Mucosa of stomach (tissue), 1 donor: ENCODE results near the gene NADSYN1.

Source experiments
- H3K27me3 ChIP-seq: one replicate; pipeline ENCODE4 v1.7.0; 2013; ENCODE audit warnings: mild to moderate bottlenecking, low read length; ENCODE audit not compliant: control insufficient read depth, insufficient read depth
- H3K36me3 ChIP-seq: one replicate; pipeline ENCODE4 v1.7.0; 2013; ENCODE audit warnings: low read length; ENCODE audit not compliant: control insufficient read depth, insufficient read depth
- H3K4me1 ChIP-seq: one replicate; pipeline ENCODE4 v1.7.0; 2013; ENCODE audit warnings: mild to moderate bottlenecking, low read length; ENCODE audit not compliant: control insufficient read depth, insufficient read depth
- H3K4me3 ChIP-seq: one replicate; pipeline ENCODE4 v1.7.0; 2013; ENCODE audit warnings: low read length
- H3K9ac ChIP-seq: one replicate; pipeline ENCODE4 v1.7.0; 2013; ENCODE audit warnings: mild to moderate bottlenecking, low read length, moderate library complexity
- H3K9me3 ChIP-seq: one replicate; pipeline ENCODE4 v1.7.0; 2013; ENCODE audit warnings: mild to moderate bottlenecking, low read length, moderate library complexity; ENCODE audit not compliant: control insufficient read depth
- donor health status: Pancreatic carcinoma.

Gene NADSYN1

GRCh38 chr11:71423181-71423790 lies 29.7 kb upstream of the NADSYN1 start:
- H3K36me3 ChIP-seq: no peaks in the 10 kb centered on the region
- H3K9me3 ChIP-seq: no peaks in the 10 kb centered on the region
- no peak overlapping the region for H3K4me3 ChIP-seq
- no peak overlapping the region for H3K9ac ChIP-seq
- H3K27me3 ChIP-seq: no peaks in the 10 kb centered on the region
- peaks cover 6% of the 10 kb centered on the region for H3K4me1 ChIP-seq

GRCh38 chr11:71425409-71425808 lies 27.6 kb upstream of the NADSYN1 start:
- no peaks in the 10 kb centered on the region for H3K36me3 ChIP-seq
- no peaks in the 10 kb centered on the region for H3K27me3 ChIP-seq
- no peak overlapping the region for H3K4me3 ChIP-seq
- no peak overlapping the region for H3K9ac ChIP-seq
- H3K9me3 ChIP-seq: no peaks in the 10 kb centered on the region
- peaks cover 21% of the 10 kb centered on the region for H3K4me1 ChIP-seq

GRCh38 chr11:71425860-71426259 lies 27.1 kb upstream of the NADSYN1 start:
- Histone ChIP-seq H3K27me3 (no peaks in the 10 kb centered on the region), H3K4me3 (no peak overlapping the region), H3K9me3 (no peaks in the 10 kb centered on the region)

GRCh38 chr11:71426413-71426812 lies 26.6 kb upstream of the NADSYN1 start:
- Histone ChIP-seq H3K9me3 (no peaks in the 10 kb centered on the region), H3K36me3 (no peaks in the 10 kb centered on the region), H3K4me3 (no peak overlapping the region), H3K27me3 (no peaks in the 10 kb centered on the region), H3K9ac (no peak overlapping the region), H3K4me1 (peaks cover 21% of the 10 kb centered on the region)

More at GRCh38 chr11:71425860-71426259, 27.1 kb upstream of the NADSYN1 start:
- H3K4me1 ChIP-seq: peaks cover 21% of the 10 kb centered on the region
- no peaks in the 10 kb centered on the region for H3K36me3 ChIP-seq
- no peak overlapping the region for H3K9ac ChIP-seq

GRCh38 chr11:71428861-71429435 lies 24.1 kb upstream of the NADSYN1 start:
- H3K4me3 ChIP-seq: no peak overlapping the region
- no peaks in the 10 kb centered on the region for H3K36me3 ChIP-seq
- H3K9me3 ChIP-seq: no peaks in the 10 kb centered on the region

GRCh38 chr11:71429701-71430100 lies 23.3 kb upstream of the NADSYN1 start:
- H3K9ac ChIP-seq: no peak overlapping the region
- H3K9me3 ChIP-seq: no peaks in the 10 kb centered on the region
- H3K4me3 ChIP-seq: no peak overlapping the region
- H3K36me3 ChIP-seq: no peaks in the 10 kb centered on the region
- H3K27me3 ChIP-seq: no peaks in the 10 kb centered on the region
- peaks cover 40% of the 10 kb centered on the region for H3K4me1 ChIP-seq

More at GRCh38 chr11:71428861-71429435, 24.1 kb upstream of the NADSYN1 start:
- H3K9ac ChIP-seq: no peak overlapping the region
- no peaks in the 10 kb centered on the region for H3K27me3 ChIP-seq
- H3K4me1 ChIP-seq: peaks cover 37% of the 10 kb centered on the region

- no peaks in the 10 kb centered on the region for H3K36me3 ChIP-seq
- no peak overlapping the region for H3K9ac ChIP-seq
- no peak overlapping the region for H3K4me3 ChIP-seq
- peaks cover 40% of the 10 kb centered on the region for H3K4me1 ChIP-seq
- H3K9me3 ChIP-seq: no peaks in the 10 kb centered on the region
- no peaks in the 10 kb centered on the region for H3K27me3 ChIP-seq
Measured at GRCh38 chr11:71430166-71430565, 22.8 kb upstream of the NADSYN1 start.

- Histone ChIP-seq H3K4me1 (peaks cover 34% of the 10 kb centered on the region), H3K9me3 (no peaks in the 10 kb centered on the region), H3K36me3 (no peaks in the 10 kb centered on the region), H3K9ac (no peak overlapping the region), H3K27me3 (no peaks in the 10 kb centered on the region), H3K4me3 (no peak overlapping the region)
Measured at GRCh38 chr11:71431271-71431670, 21.7 kb upstream of the NADSYN1 start.

- peak overlapping the region; percentile 4 for H3K9ac ChIP-seq
- H3K4me1 ChIP-seq: peaks cover 34% of the 10 kb centered on the region
- no peaks in the 10 kb centered on the region for H3K27me3 ChIP-seq
- no peaks in the 10 kb centered on the region for H3K9me3 ChIP-seq
- no peaks in the 10 kb centered on the region for H3K36me3 ChIP-seq
- H3K4me3 ChIP-seq: no peak overlapping the region
Measured at GRCh38 chr11:71432761-71433647, 20.0 kb upstream of the NADSYN1 start.

- H3K27me3 ChIP-seq: no peaks in the 10 kb centered on the region
- no peaks in the 10 kb centered on the region for H3K9me3 ChIP-seq
- peaks cover 28% of the 10 kb centered on the region for H3K4me1 ChIP-seq
- H3K9ac ChIP-seq: peak overlapping the region; percentile 4
- no peaks in the 10 kb centered on the region for H3K36me3 ChIP-seq
- no peak overlapping the region for H3K4me3 ChIP-seq
Measured at GRCh38 chr11:71433648-71434450, 19.2 kb upstream of the NADSYN1 start.

- Histone ChIP-seq H3K4me1 (peaks cover 20% of the 10 kb centered on the region), H3K27me3 (no peaks in the 10 kb centered on the region), H3K9ac (no peak overlapping the region), H3K4me3 (no peak overlapping the region), H3K9me3 (no peaks in the 10 kb centered on the region), H3K36me3 (no peaks in the 10 kb centered on the region)
Measured at GRCh38 chr11:71434576-71435130, 18.4 kb upstream of the NADSYN1 start.
